NB4 (cell line): ENCODE measurements around the gene BIN1.

ENCODE experiments used
- POLR2A ChIP-seq: IDR thresholded peaks from 2 replicates; pipeline ENCODE4 v1.6.1; 2011; ENCODE audit warnings: mild to moderate bottlenecking; ENCODE audit not compliant: insufficient read length; ENCODE audit errors: extremely low read depth
- TF ChIP-seq, protein P1 (sequence below): IDR thresholded peaks from one replicate; pipeline ENCODE4 v1.5.1; 2012; ENCODE audit warnings: low read depth, low read length
- TF ChIP-seq, protein P2 (sequence below): IDR thresholded peaks from 2 replicates; pipeline ENCODE4 v1.6.1; 2011; ENCODE audit warnings: low read depth, low read length

DNA sequence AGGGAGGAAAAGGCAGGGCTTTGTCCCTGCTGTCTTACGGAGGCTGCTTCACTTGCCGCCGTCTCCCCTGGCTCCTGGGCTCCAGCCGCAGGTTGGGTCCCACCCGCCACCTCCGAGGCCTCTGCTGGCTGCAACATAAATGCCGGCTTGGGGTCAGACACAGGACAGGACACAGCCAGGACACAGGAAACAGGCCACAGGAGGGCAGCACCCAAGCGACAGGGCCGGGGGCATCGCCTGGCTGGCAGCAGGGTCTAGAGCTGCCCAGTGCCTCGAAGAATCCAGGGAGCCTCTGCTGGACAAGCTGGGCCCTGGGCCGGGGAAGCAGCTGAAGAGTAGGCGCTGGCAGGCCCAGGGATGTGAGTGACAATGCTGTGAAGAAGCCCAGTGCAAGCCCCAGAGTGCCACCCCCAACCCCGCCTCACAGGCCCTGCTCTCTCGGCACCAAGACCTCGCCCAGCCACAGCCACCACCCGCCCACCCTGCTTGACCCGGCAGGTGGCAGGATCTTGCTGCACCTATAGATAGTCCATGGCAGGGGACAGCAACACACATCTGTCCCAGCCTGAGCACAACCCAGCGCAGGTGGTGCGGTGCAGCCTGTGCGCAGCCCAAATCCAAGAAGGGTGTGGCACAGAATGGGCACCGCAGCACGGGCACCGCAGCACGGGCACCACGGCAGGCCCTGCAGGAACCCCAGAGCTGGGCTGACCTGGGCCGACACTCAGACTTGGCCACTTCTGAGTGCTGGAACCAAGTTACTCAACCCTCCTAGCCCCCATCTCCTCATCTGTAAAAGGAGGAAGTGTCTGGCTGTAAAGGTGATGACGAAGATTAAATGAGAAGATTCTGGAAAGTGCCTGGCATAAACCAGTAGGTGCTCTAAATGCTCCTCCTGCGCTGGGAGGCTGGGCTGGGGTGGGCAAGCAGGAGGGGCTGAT, 55.6 kb downstream of the BIN1 start:
- TF ChIP-seq, protein P1, sequence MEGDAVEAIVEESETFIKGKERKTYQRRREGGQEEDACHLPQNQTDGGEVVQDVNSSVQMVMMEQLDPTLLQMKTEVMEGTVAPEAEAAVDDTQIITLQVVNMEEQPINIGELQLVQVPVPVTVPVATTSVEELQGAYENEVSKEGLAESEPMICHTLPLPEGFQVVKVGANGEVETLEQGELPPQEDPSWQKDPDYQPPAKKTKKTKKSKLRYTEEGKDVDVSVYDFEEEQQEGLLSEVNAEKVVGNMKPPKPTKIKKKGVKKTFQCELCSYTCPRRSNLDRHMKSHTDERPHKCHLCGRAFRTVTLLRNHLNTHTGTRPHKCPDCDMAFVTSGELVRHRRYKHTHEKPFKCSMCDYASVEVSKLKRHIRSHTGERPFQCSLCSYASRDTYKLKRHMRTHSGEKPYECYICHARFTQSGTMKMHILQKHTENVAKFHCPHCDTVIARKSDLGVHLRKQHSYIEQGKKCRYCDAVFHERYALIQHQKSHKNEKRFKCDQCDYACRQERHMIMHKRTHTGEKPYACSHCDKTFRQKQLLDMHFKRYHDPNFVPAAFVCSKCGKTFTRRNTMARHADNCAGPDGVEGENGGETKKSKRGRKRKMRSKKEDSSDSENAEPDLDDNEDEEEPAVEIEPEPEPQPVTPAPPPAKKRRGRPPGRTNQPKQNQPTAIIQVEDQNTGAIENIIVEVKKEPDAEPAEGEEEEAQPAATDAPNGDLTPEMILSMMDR, result peak; percentile 14
- TF ChIP-seq, protein P2, sequence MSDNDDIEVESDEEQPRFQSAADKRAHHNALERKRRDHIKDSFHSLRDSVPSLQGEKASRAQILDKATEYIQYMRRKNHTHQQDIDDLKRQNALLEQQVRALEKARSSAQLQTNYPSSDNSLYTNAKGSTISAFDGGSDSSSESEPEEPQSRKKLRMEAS, result no peak
- no peak for TF ChIP-seq POLR2A
